ACC112 (cell line): ENCODE measurements around the gene PLRG1.

Experiments
- H2AFZ ChIP-seq: fragments of 200-600 bp; sonication (generic); one replicate; pipeline ENCODE4 v1.6.0; 2017; ENCODE audit warnings: antibody characterized with exemption, low read length; ENCODE audit not compliant: unreplicated experiment
- H3K27ac ChIP-seq: fragments of 200-600 bp; sonication (generic); 2 replicates; pipeline ENCODE4 v1.5.1; 2014; ENCODE audit warnings: low read depth, mild to moderate bottlenecking, antibody characterized with exemption, low read length, moderate library complexity
- H3K27me3 ChIP-seq: fragments of 200-600 bp; sonication (generic); 2 replicates; pipeline ENCODE4 v1.6.1; 2014; ENCODE audit warnings: mild to moderate bottlenecking, antibody characterized with exemption, low read length, moderate library complexity, mixed read lengths; ENCODE audit not compliant: insufficient read depth
- H3K36me3 ChIP-seq: fragments of 200-600 bp; sonication (generic); 2 replicates; pipeline ENCODE4 v1.6.1; 2016; ENCODE audit warnings: mild to moderate bottlenecking, antibody characterized with exemption, low read length, moderate library complexity, mixed read lengths; ENCODE audit not compliant: insufficient read depth
- H3K4me1 ChIP-seq: fragments of 200-600 bp; sonication (generic); one replicate; pipeline ENCODE4 v1.6.1; 2016; ENCODE audit warnings: low read length, mixed read lengths; ENCODE audit not compliant: insufficient read depth, unreplicated experiment, control insufficient read depth
- H3K4me3 ChIP-seq: fragments of 200-600 bp; sonication (generic); 2 replicates; pipeline ENCODE4 v1.5.1; 2014; ENCODE audit warnings: mild to moderate bottlenecking, low read depth, low read length
- H3K79me2 ChIP-seq: fragments of 200-600 bp; sonication (generic); one replicate; pipeline ENCODE4 v1.6.0; 2016; ENCODE audit warnings: low read length; ENCODE audit not compliant: control insufficient read depth, unreplicated experiment, insufficient read depth

PLRG1 gene

DNA sequence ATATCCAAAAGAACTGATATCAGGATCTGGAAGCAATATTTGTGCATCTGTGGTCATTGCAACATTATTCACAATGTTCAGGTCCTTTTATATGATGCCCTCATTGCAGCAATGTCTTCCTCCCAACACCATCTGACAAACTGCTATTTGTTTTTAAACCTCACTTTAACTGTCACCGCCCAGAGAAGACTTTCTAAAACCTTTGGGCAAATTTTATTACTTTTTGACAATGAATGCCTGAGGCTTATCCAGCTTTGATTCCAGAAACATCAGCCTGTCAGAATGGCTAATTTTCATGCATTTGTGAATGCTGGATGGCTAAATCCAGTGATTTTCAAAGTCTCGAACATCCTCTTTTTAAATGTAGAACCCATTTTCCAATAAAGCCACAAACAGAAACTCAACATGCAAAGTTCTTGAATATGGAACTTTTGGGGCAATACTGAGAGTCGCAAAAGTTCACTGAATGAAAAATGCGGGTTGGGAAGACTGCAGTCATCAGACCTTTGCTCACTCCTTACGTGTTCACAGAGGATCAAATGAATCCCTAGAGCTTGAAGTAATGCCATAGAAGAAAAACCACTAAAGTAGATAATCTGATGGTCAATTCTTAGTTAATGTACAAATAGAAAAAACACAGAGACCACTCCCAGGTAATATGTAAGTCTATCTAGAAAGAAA is 23.1 kb upstream of the PLRG1 start:
- no peak overlapping the region for H3K27ac ChIP-seq
- H3K36me3 ChIP-seq = no peaks in the 10 kb centered on the region
- no peaks in the 10 kb centered on the region for H3K27me3 ChIP-seq
- H3K79me2 ChIP-seq = no peaks in the 10 kb centered on the region
- H3K4me1 ChIP-seq = peaks cover 22% of the 10 kb centered on the region
- no peak overlapping the region for H3K4me3 ChIP-seq
- no peak overlapping the region for H2AFZ ChIP-seq

GRCh38 chr4:154569584-154569983 is 19.4 kb upstream of the PLRG1 start:
- H3K79me2 ChIP-seq = no peaks in the 10 kb centered on the region
- H3K27ac ChIP-seq = no peak overlapping the region
- H3K4me3 ChIP-seq = no peak overlapping the region
- H2AFZ ChIP-seq = no peak overlapping the region
- peaks cover 32% of the 10 kb centered on the region for H3K4me1 ChIP-seq
- no peaks in the 10 kb centered on the region for H3K36me3 ChIP-seq
- no peaks in the 10 kb centered on the region for H3K27me3 ChIP-seq

GRCh38 chr4:154569028-154569427 is 18.8 kb upstream of the PLRG1 start:
- peaks cover 32% of the 10 kb centered on the region for H3K4me1 ChIP-seq
- no peaks in the 10 kb centered on the region for H3K36me3 ChIP-seq
- H3K79me2 ChIP-seq = no peaks in the 10 kb centered on the region
- no peak overlapping the region for H3K4me3 ChIP-seq
- H3K27me3 ChIP-seq = no peaks in the 10 kb centered on the region
- H3K27ac ChIP-seq = 0 out of 2 replicates have a peak overlapping the region, but pooled peaks have one; percentile 5
- H2AFZ ChIP-seq = no peak overlapping the region

DNA sequence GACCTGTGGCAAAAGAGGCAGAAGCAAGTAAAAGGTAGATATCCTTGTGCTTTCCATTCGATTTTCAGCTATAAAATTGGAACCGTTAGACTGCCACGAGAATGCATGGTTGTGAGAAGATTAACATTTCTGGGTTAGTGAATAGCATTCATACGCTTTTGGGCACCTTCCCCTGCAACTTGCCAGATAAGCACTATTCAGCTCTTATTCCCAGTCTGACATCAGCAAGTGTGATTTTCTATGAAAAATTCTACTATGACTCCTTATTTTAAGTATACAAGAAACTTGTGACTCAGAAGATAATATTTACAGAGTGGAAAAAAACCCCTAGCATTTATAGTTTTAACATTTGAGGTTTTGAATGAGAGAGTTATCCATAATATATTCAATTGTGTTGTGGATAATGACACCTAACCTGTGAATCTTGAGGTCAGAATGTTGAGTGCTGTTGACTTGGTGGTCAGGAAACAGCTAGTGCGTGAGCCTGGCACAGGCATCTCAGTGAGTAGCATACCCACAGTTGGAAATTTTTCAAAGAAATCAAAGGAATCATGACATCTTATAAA is 16.5 kb upstream of the PLRG1 start:
- Histone ChIP-seq H3K27ac (peak overlapping the region; percentile 75), H3K79me2 (no peaks in the 10 kb centered on the region), H3K4me1 (peaks cover 43% of the 10 kb centered on the region), H3K36me3 (no peaks in the 10 kb centered on the region), H3K4me3 (no peak overlapping the region), H3K27me3 (no peaks in the 10 kb centered on the region), H2AFZ (peak overlapping the region; percentile 9)

DNA sequence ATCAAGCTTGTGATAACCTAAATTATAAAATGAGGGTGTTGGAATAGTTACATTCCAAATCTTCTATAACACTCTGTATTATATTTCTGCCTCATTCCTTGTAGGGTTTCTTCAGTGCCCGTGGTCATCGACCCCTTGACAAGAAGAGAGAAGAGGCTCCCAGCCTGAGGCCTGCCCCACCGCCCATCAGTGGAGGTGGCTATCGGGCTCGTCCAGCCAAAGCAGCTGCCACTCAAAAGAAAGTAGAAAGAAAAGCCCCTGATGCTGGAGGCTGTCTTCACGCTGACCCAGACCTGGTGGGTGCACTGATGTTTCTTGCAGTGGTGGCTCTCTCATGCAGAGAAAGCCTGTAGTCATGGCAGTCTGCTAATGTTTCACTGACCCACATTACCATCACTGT is 15.5 kb upstream of the PLRG1 start:
- Histone ChIP-seq H3K27me3 (no peaks in the 10 kb centered on the region), H3K4me3 (no peak overlapping the region), H3K4me1 (peaks cover 52% of the 10 kb centered on the region), H3K27ac (peak overlapping the region; percentile 75), H2AFZ (no peak overlapping the region), H3K36me3 (no peaks in the 10 kb centered on the region), H3K79me2 (no peaks in the 10 kb centered on the region)

DNA sequence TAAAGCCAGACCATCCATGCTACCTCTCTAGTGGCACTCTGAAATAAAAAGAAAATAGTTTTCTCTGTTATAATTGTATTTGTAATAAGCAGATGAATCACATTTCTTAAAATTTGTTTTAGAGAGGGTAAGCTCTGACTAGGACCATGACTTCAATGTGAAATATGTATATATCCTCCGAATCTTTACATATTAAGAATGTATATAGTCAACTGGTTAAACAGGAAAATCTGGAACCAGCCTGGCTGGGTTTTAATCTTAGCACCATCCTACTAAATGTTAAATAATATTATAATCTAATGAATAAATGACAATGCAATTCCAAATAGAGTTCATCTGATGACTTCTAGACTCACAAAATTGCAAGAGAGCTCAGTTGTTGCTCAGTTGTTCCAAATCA is 14.1 kb upstream of the PLRG1 start:
- Histone ChIP-seq H3K4me1 (peaks cover 60% of the 10 kb centered on the region), H3K27ac (no peak overlapping the region), H3K27me3 (no peaks in the 10 kb centered on the region), H3K4me3 (no peak overlapping the region), H3K36me3 (no peaks in the 10 kb centered on the region), H2AFZ (no peak overlapping the region), H3K79me2 (no peaks in the 10 kb centered on the region)

DNA sequence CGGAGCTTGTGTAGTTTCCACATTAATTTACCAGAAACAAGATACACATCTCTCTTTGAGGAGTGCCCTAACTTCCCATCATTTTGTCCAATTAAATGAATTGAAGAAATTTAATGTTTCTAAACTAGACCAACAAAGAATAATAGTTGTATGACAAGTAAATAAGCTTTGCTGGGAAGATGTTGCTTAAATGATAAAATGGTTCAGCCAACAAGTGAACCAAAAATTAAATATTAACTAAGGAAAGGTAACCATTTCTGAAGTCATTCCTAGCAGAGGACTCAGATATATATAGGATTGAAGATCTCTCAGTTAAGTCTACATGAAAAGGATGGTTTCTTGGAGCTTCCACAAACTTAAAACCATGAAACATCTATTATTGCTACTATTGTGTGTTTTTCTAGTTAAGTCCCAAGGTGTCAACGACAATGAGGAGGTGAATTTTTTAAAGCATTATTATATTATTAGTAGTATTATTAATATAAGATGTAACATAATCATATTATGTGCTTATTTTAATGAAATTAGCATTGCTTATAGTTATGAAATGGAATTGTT is 12.6 kb upstream of the PLRG1 start, which contains the start of gene FGB:
Gene FGB, plus strand, starts transcription at position 315 of the 558 bp plus-strand sequence. Its CDS starts 8 bp downstream, at position 323.
- H3K27me3 ChIP-seq = no peaks in the 10 kb centered on the region
- H3K27ac ChIP-seq = peak within 1 kb of the TSS; percentile 72; the same call in 1 of the 2 replicates
- no peaks in the 10 kb centered on the region for H3K79me2 ChIP-seq
- H3K4me3 ChIP-seq = no peak within 1 kb of the TSS
- H2AFZ ChIP-seq = no peak within 1 kb of the TSS
- H3K4me1 ChIP-seq = peaks cover 46% of the 10 kb centered on the region
- no peaks in the 10 kb centered on the region for H3K36me3 ChIP-seq

GRCh38 chr4:154560824-154561231 is 10.6 kb upstream of the PLRG1 start:
- H3K4me1 ChIP-seq = peaks cover 32% of the 10 kb centered on the region
- no peaks in the 10 kb centered on the region for H3K36me3 ChIP-seq
- peak overlapping the region; percentile 55 for H3K4me3 ChIP-seq
- no peaks in the 10 kb centered on the region for H3K27me3 ChIP-seq
- H3K79me2 ChIP-seq = no peaks in the 10 kb centered on the region
- peak overlapping the region; percentile 72 for H3K27ac ChIP-seq
- H2AFZ ChIP-seq = peak overlapping the region; percentile 33

GRCh38 chr4:154560419-154560801 is 10.2 kb upstream of the PLRG1 start:
- Histone ChIP-seq H3K36me3 (no peaks in the 10 kb centered on the region), H3K79me2 (no peaks in the 10 kb centered on the region), H2AFZ (no peak overlapping the region), H3K4me3 (peak overlapping the region; percentile 55), H3K4me1 (peaks cover 32% of the 10 kb centered on the region), H3K27ac (peak overlapping the region; percentile 72), H3K27me3 (no peaks in the 10 kb centered on the region)

GRCh38 chr4:154559494-154560418 is 9.6 kb upstream of the PLRG1 start:
- H3K36me3 ChIP-seq = no peaks in the 10 kb centered on the region
- H3K4me1 ChIP-seq = peaks cover 32% of the 10 kb centered on the region
- no peaks in the 10 kb centered on the region for H3K79me2 ChIP-seq
- peak overlapping the region; percentile 72 for H3K27ac ChIP-seq
- H3K4me3 ChIP-seq = peak overlapping the region; percentile 55; the same call in 1 of the 2 replicates
- no peaks in the 10 kb centered on the region for H3K27me3 ChIP-seq
- H2AFZ ChIP-seq = no peak overlapping the region
